ENCODE measurements around the gene LPCAT2. TPM values are rescaled to one million over a fixed set of nuclear protein-coding genes. Genes with fewer than 3 reads are reported as not detected.

LPCAT2 gene
- total and polyA plus RNA-seq, 2 of the 13 experiments (the other 11 are each of a cell fraction or from before 2014, with no cell fraction given): 9.9 to 17.6 TPM

GRCh38 chr16:55622930-55623561 is 114.2 kb downstream of the LPCAT2 start (continued):
- TF ChIP-seq FIP1L1 (IDR thresholded peaks at IDR 0.05; ENCODE audit: borderline replicate concordance, insufficient read depth, low read depth, low read length) (0 out of 2 replicates have a peak, but pooled peaks have one; percentile 26), HCFC1 (IDR thresholded peaks at IDR 0.05; ENCODE audit: low read depth, low read length) (no peak), ZNF34 (CRISPR knock-in tag; IDR thresholded peaks at IDR 0.05; ENCODE audit: borderline replicate concordance) (peak; percentile 96; the same call in 1 of the 2 replicates), ZFP82 (CRISPR knock-in tag; IDR thresholded peaks at IDR 0.05; ENCODE audit: borderline replicate concordance) (no peak), ZNF891 (CRISPR knock-in tag; IDR thresholded peaks at IDR 0.05) (peak; percentile 89; the same call in 1 of the 2 replicates), MEIS2 (CRISPR knock-in tag; IDR thresholded peaks at IDR 0.05) (peak; percentile 92; the same call in 1 of the 2 replicates), RFX5 (IDR thresholded peaks at IDR 0.05; ENCODE audit: low read depth, low read length) (0 out of 2 replicates have a peak, but pooled peaks have one; percentile 22), ZNF558 (CRISPR knock-in tag; IDR thresholded peaks at IDR 0.05; ENCODE audit: borderline replicate concordance) (no peak), ETS1 (CRISPR knock-in tag; IDR thresholded peaks at IDR 0.05) (0 out of 2 replicates have a peak, but pooled peaks have one; percentile 65), MLX (CRISPR knock-in tag; IDR thresholded peaks at IDR 0.05) (peak; percentile 100), HNRNPLL (IDR thresholded peaks at IDR 0.05; ENCODE audit: low read depth, low read length, poor library complexity, severe bottlenecking) (no peak), PITX1 (CRISPR knock-in tag; IDR thresholded peaks at IDR 0.05) (peak; percentile 96), XRCC5 (optimal IDR thresholded peaks at IDR 0.05; ENCODE audit: low read length) (peak; percentile 73), THAP7 (CRISPR knock-in tag; IDR thresholded peaks at IDR 0.05) (peak; percentile 79; the same call in 1 of the 2 replicates), TBL1XR1 (IDR thresholded peaks at IDR 0.05; ENCODE audit: borderline replicate concordance, low read length, partially characterized antibody) (peak; percentile 95), TFE3 (CRISPR knock-in tag; IDR thresholded peaks at IDR 0.05) (peak; percentile 100), ZNF281 (CRISPR knock-in tag; IDR thresholded peaks at IDR 0.05; ENCODE audit: borderline replicate concordance) (peak; percentile 95), ZNF264 (CRISPR knock-in tag; IDR thresholded peaks at IDR 0.05) (peak; percentile 98), MTF2 (CRISPR knock-in tag; IDR thresholded peaks at IDR 0.05; ENCODE audit: borderline replicate concordance) (no peak), REPIN1 (CRISPR knock-in tag; IDR thresholded peaks at IDR 0.05; ENCODE audit: borderline replicate concordance, low read depth) (peak; percentile 82), TBP (CRISPR knock-in tag; IDR thresholded peaks at IDR 0.05) (no peak)

Data from HepG2 (cell line).